OCI-LY7 (cell line): ENCODE data around the gene STH. TPM values are rescaled to one million over a fixed set of nuclear protein-coding genes. Genes with fewer than 3 reads are reported as not detected.

Source experiments
- BruUV-seq: library from RNA; stranded (reverse); fragments of 400-500 nt; replicated peaks from 2 replicates; lab custom pipeline; 2021; lab: Mats Ljungman, UMichigan
- CTCF ChIA-PET: fragments of 300-600 bp; sonication (Branson Sonifier 250); formaldehyde crosslinking; loops from one replicate; lab custom pipeline; 2022; ENCODE audit warnings: antibody characterized with exemption; ENCODE audit not compliant: unreplicated experiment; lab: Charles Lee
- POLR2A ChIA-PET: fragments of 300-600 bp; sonication (Branson Sonifier 250); formaldehyde crosslinking; loops from one replicate; lab custom pipeline; 2022; ENCODE audit warnings: antibody characterized with exemption; lab: Charles Lee
- DNase-seq: peaks from one replicate; pipeline ENCODE4 v3.0.0-alpha.2; 2015; ENCODE audit warnings: low spot score
- H2AFZ ChIP-seq: fragments of 200-600 bp; sonication (generic), shearing (Covaris generic); 2 replicates; pipeline ENCODE4 v1.6.1; 2014; ENCODE audit warnings: mild to moderate bottlenecking, antibody characterized with exemption, low read length, moderate library complexity
- H3K27ac ChIP-seq: fragments of 200-600 bp; sonication (generic); 2 replicates; pipeline ENCODE4 v1.5.1; 2014; ENCODE audit warnings: mixed run types, low read depth, mild to moderate bottlenecking, moderate library complexity, low read length, inconsistent platforms; ENCODE audit not compliant: poor library complexity, severe bottlenecking
- H3K36me3 ChIP-seq: fragments of 200-600 bp; sonication (generic); 2 replicates; pipeline ENCODE4 v1.6.1; 2014; ENCODE audit warnings: mild to moderate bottlenecking, antibody characterized with exemption, low read length, moderate library complexity, mixed read lengths; ENCODE audit not compliant: insufficient read depth
- H3K4me1 ChIP-seq: fragments of 200-600 bp; sonication (generic); 2 replicates; pipeline ENCODE4 v1.5.1; 2014; ENCODE audit warnings: mild to moderate bottlenecking, low read length; ENCODE audit not compliant: insufficient read depth, poor library complexity, severe bottlenecking
- H3K4me2 ChIP-seq: fragments of 200-600 bp; sonication (generic); 2 replicates; pipeline ENCODE4 v1.6.1; 2014; ENCODE audit warnings: mild to moderate bottlenecking, low read length
- H3K4me3 ChIP-seq: fragments of 200-600 bp; sonication (generic); 2 replicates; pipeline ENCODE4 v1.5.1; 2014; ENCODE audit warnings: mild to moderate bottlenecking, low read depth, low read length; ENCODE audit not compliant: poor library complexity, severe bottlenecking
- H3K79me2 ChIP-seq: fragments of 200-600 bp; sonication (generic); 2 replicates; pipeline ENCODE4 v1.6.1; 2016; ENCODE audit warnings: low read depth, mild to moderate bottlenecking, low read length, moderate library complexity, mixed read lengths; ENCODE audit not compliant: insufficient read depth
- H3K9me2 ChIP-seq: fragments of 200-600 bp; sonication (generic); 2 replicates; pipeline ENCODE4 v1.6.1; 2016; ENCODE audit warnings: mild to moderate bottlenecking, low read length, mixed read lengths; ENCODE audit not compliant: insufficient read depth
- H3K9me3 ChIP-seq: fragments of 200-600 bp; sonication (generic); 2 replicates; pipeline ENCODE4 v1.6.1; 2014; ENCODE audit warnings: mild to moderate bottlenecking, mixed run types, low read length, mixed read lengths
- H4K20me1 ChIP-seq: fragments of 200-600 bp; sonication (generic); 2 replicates; pipeline ENCODE4 v1.6.1; 2014; ENCODE audit warnings: mild to moderate bottlenecking, antibody characterized with exemption, low read length, moderate library complexity, mixed read lengths; ENCODE audit not compliant: insufficient read depth
- CTCF ChIP-seq: fragments of 200-600 bp; sonication (generic); conservative IDR thresholded peaks from 2 replicates; pipeline ENCODE4 v1.5.1; 2014; ENCODE audit warnings: mild to moderate bottlenecking, antibody characterized with exemption, low read length, moderate library complexity, mixed read lengths
- EZH2phosphoT487 ChIP-seq: fragments of 200-600 bp; sonication (generic); IDR thresholded peaks from 2 replicates; pipeline ENCODE4 v1.6.1; 2018; ENCODE audit warnings: low read depth, borderline replicate concordance, mild to moderate bottlenecking, mixed run types, antibody characterized with exemption, low read length, moderate library complexity, mixed read lengths
- intact Hi-C: fragments of 100-400 bp; cut with micrococcal nuclease; formaldehyde crosslinking; loops from one replicate; pipeline ENCODE4 v1.10.0; 2022; ENCODE audit not compliant: unreplicated experiment
- total RNA-seq, 2 experiments: library from RNA; depleted of rRNA in 1 of 2; stranded (reverse); fragments of >200 nt in 1 of 2; shearing (Covaris generic) in 1 of 2; gene quantifications; 2 replicates each; pipeline ENCODE4 v1.2.3, GENCODE V29; 2014 to 2022

Gene STH
- total RNA-seq, 2 experiments from 2014 or later, result not detected

- no peaks in the 10 kb centered on the region for H3K9me3 ChIP-seq
- H4K20me1 ChIP-seq, result no peaks in the 10 kb centered on the region; the same call in 1 of the 2 replicates
- no peaks in the 10 kb centered on the region for H3K79me2 ChIP-seq
- no peak for DNase-seq
- no peaks in the 10 kb centered on the region for H3K4me1 ChIP-seq
- H3K36me3 ChIP-seq, result no peaks in the 10 kb centered on the region
- no TSS peak for BruUV-seq
- intact Hi-C loops, result no loop called here
- no peak overlapping the region for H3K27ac ChIP-seq
- H2AFZ ChIP-seq, result no peak overlapping the region
- no peaks in the 10 kb centered on the region for H3K9me2 ChIP-seq
- TF ChIP-seq CTCF (no peak), EZH2phosphoT487 (no peak)
- ChIA-PET POLR2A (no interaction called here), CTCF (no interaction called here)
- no peak overlapping the region for H3K4me3 ChIP-seq
- no peak overlapping the region for H3K4me2 ChIP-seq
Measured at GRCh38 chr17:45972531-45972930, 26.5 kb upstream of the STH start.

GRCh38 chr17:45973099-45973780, 25.8 kb upstream of the STH start:
- no TSS peak for BruUV-seq
- H3K9me3 ChIP-seq, result no peaks in the 10 kb centered on the region
- CTCF ChIA-PET, result no interaction called here

More at GRCh38 chr17:45973099-45973780, 25.8 kb upstream of the STH start:
- Histone ChIP-seq H3K79me2 (no peaks in the 10 kb centered on the region), H3K36me3 (no peaks in the 10 kb centered on the region), H3K4me3 (no peak overlapping the region), H4K20me1 (no peaks in the 10 kb centered on the region; the same call in 1 of the 2 replicates), H3K9me2 (no peaks in the 10 kb centered on the region), H3K4me1 (no peaks in the 10 kb centered on the region), H3K4me2 (no peak overlapping the region), H2AFZ (no peak overlapping the region), H3K27ac (no peak overlapping the region)
- intact Hi-C loops, result no loop called here
- no peak for DNase-seq
- POLR2A ChIA-PET, result no interaction called here
- TF ChIP-seq CTCF (no peak), EZH2phosphoT487 (no peak)
